Germinal center (tissue), 1 donor: Measurements from ENCODE around the gene PNMA8B.

Experiments used
- DNase-seq: peaks from one replicate; pipeline ENCODE4 v3.0.0; 2012; ENCODE audit warnings: mixed read lengths, low spot score

The PNMA8B gene

DNA sequence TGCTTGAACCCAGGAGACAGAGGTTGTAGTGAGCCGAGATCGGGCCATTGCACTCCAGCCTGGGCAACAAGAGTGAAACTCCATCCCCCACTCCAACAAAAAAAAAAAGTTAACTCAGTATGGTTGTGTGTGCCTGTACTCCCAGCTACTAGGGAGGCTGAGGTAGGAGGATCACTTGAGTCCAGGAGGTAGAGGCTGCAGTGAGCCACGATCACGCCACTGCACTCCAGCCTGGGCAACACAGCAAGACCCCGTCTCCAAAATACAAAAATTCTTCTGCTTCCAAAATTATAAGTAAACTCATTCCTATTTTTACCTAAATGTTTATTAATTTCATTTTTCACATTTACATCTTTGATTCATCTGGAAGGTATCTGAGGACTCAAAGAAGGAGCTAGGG, 38.7 kb downstream of the PNMA8B start:
- no peak for DNase-seq

DNA sequence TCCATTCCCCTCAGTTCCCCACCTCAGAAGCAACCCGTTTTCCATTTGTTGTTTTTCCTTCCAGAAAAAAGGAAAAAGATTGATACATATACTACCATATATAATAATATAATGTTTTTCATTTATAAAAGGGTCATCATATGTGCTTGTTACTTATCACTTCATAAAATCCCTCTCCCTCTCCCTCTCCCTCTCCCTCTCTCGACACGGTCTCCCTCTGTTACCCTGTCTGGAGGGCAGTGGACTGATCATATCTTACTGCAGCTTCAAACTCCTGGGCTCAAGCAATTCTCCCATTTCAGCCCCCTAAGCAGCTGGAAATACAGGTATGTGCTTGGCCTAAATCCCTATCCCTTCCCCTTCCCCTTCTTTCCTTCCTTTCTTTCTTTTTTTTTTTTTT, 41.4 kb downstream of the PNMA8B start:
- DNase-seq = no peak

DNA sequence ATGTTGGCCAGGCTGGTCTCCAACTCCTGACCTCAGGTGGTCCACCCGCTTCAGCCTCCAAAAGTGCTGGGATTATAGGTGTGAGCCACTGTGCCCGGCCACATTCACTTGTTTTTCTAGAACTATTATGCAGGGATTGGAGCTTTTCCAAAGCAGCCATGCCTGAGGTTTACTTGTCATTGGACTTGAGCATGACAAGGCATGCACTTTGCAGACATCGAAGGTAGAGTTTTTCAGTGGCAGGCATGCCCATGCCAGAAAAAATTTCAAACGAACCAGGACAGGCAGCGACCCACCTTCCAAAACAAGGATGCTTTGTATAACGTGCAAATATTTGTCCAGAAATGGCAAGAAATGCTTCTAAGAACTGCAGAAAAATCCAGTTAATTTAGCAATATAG, 42.0 kb downstream of the PNMA8B start:
- no peak for DNase-seq

DNA sequence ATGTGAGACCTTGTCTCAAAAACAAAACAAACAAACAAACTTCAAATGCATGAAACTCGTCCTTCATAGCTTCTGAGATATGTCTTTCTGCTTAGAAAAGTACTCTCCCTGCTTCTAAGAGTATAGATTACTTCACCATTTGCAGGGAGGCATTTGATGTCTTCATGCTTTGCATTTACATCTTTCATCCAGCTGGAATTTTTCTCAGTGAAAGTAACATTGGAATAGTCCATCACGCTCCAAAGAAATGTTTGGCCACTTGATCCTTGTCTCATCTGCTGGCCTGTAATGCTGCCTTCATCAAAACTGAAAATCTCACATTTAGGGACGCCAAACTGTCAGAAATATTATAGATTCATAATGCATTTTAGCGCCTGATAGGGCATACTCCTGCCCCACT, 43.5 kb downstream of the PNMA8B start:
- no peak for DNase-seq

DNA sequence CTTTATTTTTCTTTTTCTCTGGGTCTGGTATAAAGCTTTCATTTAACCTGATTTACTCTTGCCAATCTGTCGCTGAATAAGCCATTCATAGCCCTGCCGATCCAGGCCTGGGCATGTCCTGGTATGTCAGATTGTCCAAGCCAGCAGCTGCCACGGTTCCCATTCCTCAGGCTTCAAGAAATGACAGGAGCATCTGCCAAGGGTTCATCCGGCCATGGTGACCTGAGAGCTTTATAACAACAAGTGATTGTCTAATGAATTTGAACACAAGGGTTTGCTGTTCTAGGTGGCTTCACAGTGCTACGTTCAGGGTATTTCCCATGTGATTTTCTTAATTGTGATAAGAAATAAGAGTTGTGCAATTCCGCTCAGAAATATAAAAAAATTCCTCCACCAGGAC, 44.3 kb downstream of the PNMA8B start:
- DNase-seq = no peak

DNA sequence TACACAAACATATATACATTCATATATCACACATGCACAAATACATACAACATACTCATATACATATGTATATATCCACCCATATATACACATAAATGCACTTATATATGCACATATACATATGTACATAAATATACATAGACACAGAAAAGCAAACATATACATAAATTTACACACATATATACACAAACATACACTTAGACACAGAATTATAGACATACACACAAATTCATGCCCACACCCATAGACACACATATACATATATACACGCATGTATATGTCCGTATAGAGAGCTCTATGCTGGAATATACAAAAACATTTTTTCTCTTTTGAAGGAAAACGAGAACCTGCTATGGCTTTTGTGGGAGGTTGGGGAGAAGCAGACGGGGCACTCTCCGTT, 44.9 kb downstream of the PNMA8B start:
- no peak for DNase-seq

DNA sequence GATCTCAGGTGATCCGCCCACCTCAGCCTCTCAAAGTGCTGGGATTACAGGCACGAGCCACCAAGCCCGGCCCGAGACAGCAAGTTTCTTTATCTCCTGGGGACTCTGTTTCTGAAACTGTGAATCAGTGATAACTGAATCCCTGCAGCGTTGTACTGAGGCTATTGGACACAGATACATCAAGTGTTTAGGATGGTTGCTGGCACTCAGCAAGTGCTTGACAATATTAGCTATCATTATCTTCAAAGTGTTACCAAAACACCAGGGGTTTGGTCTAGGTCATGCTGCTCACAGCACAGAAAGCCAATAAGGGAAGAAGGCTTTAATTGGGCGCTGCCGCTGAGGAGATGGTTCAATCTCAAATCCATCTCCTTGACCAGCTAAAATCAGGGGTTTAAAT, 46.4 kb downstream of the PNMA8B start:
- no peak for DNase-seq

DNA sequence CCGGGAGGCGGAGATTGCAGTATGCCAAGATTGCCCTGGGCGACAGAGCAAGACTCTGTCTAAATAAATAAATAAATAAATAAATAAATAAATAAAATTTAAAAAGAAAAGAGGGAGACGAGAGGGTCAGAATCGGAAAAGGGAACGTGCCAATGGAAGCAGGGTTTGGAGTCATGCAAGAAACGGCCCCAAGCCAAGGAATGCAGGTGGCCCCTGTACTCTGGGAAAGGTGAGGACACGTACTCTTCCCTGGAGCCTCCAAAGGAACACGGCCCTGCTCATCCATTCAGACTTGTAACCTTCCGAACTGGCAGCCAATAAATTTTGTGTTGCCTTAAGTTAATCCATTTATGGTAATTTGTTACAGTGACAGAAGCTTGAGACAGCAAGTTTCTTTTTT, 47.1 kb downstream of the PNMA8B start:
- no peak for DNase-seq

DNA sequence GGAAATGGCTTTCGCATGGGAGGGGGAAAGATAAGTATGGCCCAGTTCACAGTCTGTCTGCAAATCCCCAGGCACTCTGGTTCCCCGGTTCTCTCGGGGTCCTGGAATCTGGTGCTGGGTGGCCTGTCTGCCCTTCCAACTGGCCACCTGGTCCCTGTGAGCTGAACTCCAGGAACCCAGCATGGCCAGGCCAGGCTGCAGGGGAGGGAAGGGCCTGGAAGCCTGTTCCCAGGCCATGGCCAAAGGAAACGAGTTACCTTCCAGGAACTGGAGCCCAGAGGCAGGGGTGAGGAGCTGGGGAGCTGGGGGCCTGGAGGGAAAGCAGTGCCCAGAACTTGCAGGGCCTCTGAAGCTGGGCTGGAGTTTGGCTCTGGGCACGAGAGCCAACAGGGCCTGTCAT, 47.8 kb downstream of the PNMA8B start:
- DNase-seq = no peak

DNA sequence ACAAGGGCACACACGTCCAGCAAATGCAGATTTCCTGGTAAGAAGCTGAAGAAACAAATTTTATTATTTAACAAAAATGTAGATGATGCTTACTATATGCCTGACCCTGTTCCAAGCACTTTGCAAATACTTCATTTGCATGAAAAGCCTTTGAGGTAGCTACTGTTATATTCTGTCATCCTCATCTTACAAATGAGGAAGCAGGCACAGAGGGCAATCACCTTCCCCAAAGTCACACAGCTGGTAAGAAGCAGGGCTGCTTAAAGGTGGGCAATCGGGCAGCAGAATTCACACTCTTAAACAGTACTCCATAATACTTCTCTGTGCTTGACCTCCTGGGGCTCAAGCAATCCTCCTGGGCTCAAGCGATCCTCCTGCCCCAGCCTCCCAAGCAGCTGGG, 48.7 kb downstream of the PNMA8B start:
- peak; percentile 44 for DNase-seq

DNA sequence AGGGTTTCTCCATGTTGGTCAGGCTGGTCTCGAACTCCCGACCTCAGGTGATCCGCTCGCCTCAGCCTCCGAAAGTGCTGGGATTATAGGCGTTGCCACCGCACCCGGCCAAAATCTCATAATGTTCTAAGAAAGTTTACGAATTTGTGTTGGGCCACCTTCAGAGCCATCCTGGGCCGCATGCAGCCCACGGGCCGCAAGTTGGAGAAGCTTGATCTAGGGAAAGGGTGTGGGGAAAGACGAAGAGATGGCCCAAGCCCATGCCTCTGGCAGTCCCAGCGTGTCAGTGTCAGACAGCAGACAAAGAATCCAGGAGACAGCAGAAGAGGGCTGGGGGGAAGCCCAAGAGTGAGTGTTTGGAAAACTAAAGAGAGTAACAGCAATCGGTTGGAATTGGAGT, 49.6 kb downstream of the PNMA8B start:
- DNase-seq = no peak

DNA sequence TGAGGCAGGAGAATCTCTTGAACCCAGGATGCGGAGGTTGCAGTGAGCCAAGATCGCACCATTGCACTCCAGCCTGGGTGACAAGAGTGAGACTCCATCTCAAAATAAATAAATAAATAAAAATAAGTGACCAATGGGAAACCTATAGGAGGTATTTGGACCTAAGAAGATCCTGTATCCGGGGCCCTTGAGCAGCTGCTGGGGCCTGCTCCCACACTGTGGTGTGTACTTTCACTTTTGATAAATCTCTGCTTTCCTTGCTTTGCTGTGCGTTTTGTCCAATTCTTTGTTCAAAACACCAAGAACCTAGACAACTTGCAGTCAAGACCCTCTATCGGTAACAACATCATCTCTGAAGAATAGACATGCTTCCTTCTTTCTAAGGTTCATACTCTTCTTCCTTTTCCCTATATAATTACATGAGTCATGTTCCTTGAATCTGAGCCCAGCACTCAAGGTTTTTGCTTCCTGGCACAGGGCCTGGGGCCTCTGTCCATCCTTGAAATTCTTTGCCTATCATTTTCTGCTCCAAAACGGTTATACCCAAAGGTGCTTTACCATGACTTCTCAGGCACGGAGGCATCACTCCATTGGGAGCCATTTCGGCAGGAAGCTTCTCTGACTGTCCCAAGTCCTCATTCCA, 52.7 kb downstream of the PNMA8B start:
- no peak for DNase-seq

DNA sequence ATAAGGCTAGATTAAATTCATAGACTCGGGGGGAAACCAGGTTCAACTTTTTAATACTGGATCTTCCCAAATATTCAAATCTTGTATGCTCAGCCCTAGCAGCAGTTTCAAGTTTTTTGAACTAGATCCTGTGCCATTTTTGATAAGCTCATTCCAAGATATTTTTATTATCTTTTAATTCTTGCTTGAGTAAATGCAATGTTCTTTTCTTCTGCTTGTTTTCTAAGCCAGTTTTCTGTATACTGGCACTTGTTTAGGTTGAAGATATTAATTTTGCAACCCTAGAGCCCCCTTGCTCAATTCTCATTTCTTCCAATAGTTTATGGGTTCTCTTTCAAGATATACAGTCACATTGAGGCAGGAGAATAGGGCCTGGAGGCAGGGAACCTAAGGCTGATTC, 53.8 kb downstream of the PNMA8B start:
- DNase-seq = no peak
